ENCODE data around the gene GP1BB. TPM values are rescaled to one million over a fixed set of nuclear protein-coding genes. Genes with fewer than 3 reads are reported as not detected.
"Not testable (repeated sequence)": the region's sequence is repeated elsewhere in the genome, so short reads cannot be mapped to it uniquely, and the experiment has no call there.

GP1BB gene
- total RNA-seq, result not detected in 2 replicates

GRCh38 chr22:19723232-19723982 lies at the start of gene GP1BB:
TSS of gene GP1BB (plus strand) at chr22:19723539. CDS start at chr22:19723570, 31 bp downstream.
- DNase-seq (ENCODE audit: low spot score), result no peak
- no peaks in the 10 kb centered on the region for H3K4me1 Mint-ChIP-seq (ENCODE audit: low read depth)
- intact Hi-C loops (cut with micrococcal nuclease), result loop anchor here (5.0 kb wide), 1 partner anchor 44 kb away; no protein-coding TSS in a partner anchor
- no peaks in the 10 kb centered on the region for H3K36me3 Mint-ChIP-seq (ENCODE audit: low read depth)
- no peaks in the 10 kb centered on the region for H3K9me3 Mint-ChIP-seq
- peaks cover 49% of the 10 kb centered on the region for H3K27me3 Mint-ChIP-seq (ENCODE audit: low read depth)
- peak within 1 kb of the TSS; percentile 8 for H3K4me3 Mint-ChIP-seq (ENCODE audit: low read depth)
- H3K27ac Mint-ChIP-seq, result no peak within 1 kb of the TSS

GRCh38 chr22:19673660-19674059 lies 49.7 kb upstream of the GP1BB start:
- no peaks in the 10 kb centered on the region for H3K36me3 Mint-ChIP-seq (ENCODE audit: low read depth)
- no peak for DNase-seq (ENCODE audit: low spot score)
- H3K9me3 Mint-ChIP-seq, result no peaks in the 10 kb centered on the region
- H3K27ac Mint-ChIP-seq, result no peak overlapping the region
- H3K4me1 Mint-ChIP-seq (ENCODE audit: low read depth), result no peaks in the 10 kb centered on the region
- no peak overlapping the region for H3K4me3 Mint-ChIP-seq (ENCODE audit: low read depth)
- intact Hi-C loops (cut with micrococcal nuclease), result no loop called here
- peaks cover 5% of the 10 kb centered on the region for H3K27me3 Mint-ChIP-seq (ENCODE audit: low read depth)

- no peak overlapping the region for H3K4me3 Mint-ChIP-seq (ENCODE audit: low read depth)
- intact Hi-C loops (cut with micrococcal nuclease), result no loop called here
- H3K4me1 Mint-ChIP-seq (ENCODE audit: low read depth), result no peaks in the 10 kb centered on the region
- peaks cover 5% of the 10 kb centered on the region for H3K27me3 Mint-ChIP-seq (ENCODE audit: low read depth)
- no peaks in the 10 kb centered on the region for H3K36me3 Mint-ChIP-seq (ENCODE audit: low read depth)
- no peak overlapping the region for H3K27ac Mint-ChIP-seq
- no peak for DNase-seq (ENCODE audit: low spot score)
- no peaks in the 10 kb centered on the region for H3K9me3 Mint-ChIP-seq
These were observed 49.0 kb upstream of the GP1BB start for GRCh38 chr22:19674129-19674928.

DNA sequence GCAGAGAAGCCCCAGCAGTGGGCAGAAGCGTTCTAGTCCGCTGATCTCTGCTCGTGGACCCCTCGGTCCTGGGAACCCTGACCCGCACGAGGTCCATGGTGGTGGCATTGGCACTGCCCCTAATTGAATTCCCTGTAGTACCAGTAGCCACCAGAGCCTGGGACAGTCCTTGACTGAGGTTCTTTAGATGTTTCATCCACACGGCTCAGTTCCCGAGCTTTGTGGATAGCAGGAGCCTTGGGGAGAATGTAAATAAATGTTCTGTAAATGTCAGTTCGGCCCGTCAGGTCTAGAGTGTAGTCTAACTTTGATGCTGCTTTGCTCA lies 48.4 kb upstream of the GP1BB start:
- Mint-ChIP-seq H3K4me1 (ENCODE audit: low read depth) (no peaks in the 10 kb centered on the region), H3K4me3 (ENCODE audit: low read depth) (no peak overlapping the region), H3K27me3 (ENCODE audit: low read depth) (peaks cover 5% of the 10 kb centered on the region), H3K27ac (no peak overlapping the region), H3K36me3 (ENCODE audit: low read depth) (no peaks in the 10 kb centered on the region), H3K9me3 (no peaks in the 10 kb centered on the region)
- DNase-seq (ENCODE audit: low spot score), result no peak
- intact Hi-C loops (cut with micrococcal nuclease), result no loop called here

DNA sequence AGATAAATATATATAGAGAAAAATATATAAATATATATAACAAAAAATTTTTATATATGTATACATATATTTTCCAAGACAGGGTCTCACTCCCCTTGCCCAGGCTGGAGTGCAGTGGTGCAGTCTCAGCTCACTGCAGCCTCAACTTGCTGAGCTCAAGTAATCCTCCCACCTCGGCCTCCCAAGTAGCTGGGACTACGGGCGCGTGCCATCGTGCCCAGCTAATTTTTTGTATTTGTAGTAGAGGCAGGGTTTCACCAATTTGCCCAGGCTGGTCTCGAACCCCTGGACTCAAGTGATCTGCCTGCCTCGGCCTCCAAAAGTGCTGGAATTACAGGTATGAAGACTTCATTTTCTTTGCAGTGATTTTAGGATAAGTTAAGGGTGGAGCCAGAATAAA lies 47.9 kb upstream of the GP1BB start:
- no peak overlapping the region for H3K27ac Mint-ChIP-seq
- intact Hi-C loops (cut with micrococcal nuclease), result no loop called here
- DNase-seq (ENCODE audit: low spot score), result no peak
- H3K4me1 Mint-ChIP-seq (ENCODE audit: low read depth), result no peaks in the 10 kb centered on the region
- peaks cover 5% of the 10 kb centered on the region for H3K27me3 Mint-ChIP-seq (ENCODE audit: low read depth)
- no peaks in the 10 kb centered on the region for H3K36me3 Mint-ChIP-seq (ENCODE audit: low read depth)
- H3K4me3 Mint-ChIP-seq (ENCODE audit: low read depth), result no peak overlapping the region
- H3K9me3 Mint-ChIP-seq, result no peaks in the 10 kb centered on the region

DNA sequence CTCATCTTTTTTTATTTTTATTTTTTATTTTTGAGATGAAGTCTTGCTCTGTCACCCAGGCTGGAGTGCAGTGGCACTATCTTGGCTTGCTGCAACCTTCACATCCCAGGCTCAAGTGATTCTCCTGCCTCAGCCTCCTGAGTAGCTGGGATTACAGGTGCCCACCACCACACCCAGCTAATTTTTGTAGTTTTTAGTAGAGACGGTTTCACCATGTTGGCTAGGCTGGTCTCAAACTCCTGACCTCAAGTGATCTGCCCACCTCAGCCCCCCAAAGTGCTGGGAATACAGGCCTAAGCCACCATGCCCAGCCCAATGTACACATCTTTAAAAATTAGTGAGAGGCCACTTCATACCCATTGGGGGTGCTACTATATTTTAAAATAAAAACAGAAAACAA lies 46.9 kb upstream of the GP1BB start:
- H3K36me3 Mint-ChIP-seq (ENCODE audit: low read depth); intact Hi-C loops (cut with micrococcal nuclease); H3K4me1 Mint-ChIP-seq (ENCODE audit: low read depth); H3K27ac Mint-ChIP-seq; H3K9me3 Mint-ChIP-seq; H3K4me3 Mint-ChIP-seq (ENCODE audit: low read depth); DNase-seq (ENCODE audit: low spot score); H3K27me3 Mint-ChIP-seq (ENCODE audit: low read depth): not testable (repeated sequence)

GRCh38 chr22:19678949-19679521 lies 44.3 kb upstream of the GP1BB start:
- no peaks in the 10 kb centered on the region for H3K36me3 Mint-ChIP-seq (ENCODE audit: low read depth)
- no peak overlapping the region for H3K27ac Mint-ChIP-seq
- no peak overlapping the region for H3K4me3 Mint-ChIP-seq (ENCODE audit: low read depth)
- H3K9me3 Mint-ChIP-seq, result no peaks in the 10 kb centered on the region
- peaks cover 17% of the 10 kb centered on the region for H3K27me3 Mint-ChIP-seq (ENCODE audit: low read depth)
- H3K4me1 Mint-ChIP-seq (ENCODE audit: low read depth), result no peaks in the 10 kb centered on the region
- intact Hi-C loops (cut with micrococcal nuclease), result no loop called here
- no peak for DNase-seq (ENCODE audit: low spot score)

- Mint-ChIP-seq H3K4me3 (ENCODE audit: low read depth) (no peak overlapping the region), H3K4me1 (ENCODE audit: low read depth) (no peaks in the 10 kb centered on the region), H3K9me3 (no peaks in the 10 kb centered on the region), H3K36me3 (ENCODE audit: low read depth) (no peaks in the 10 kb centered on the region), H3K27me3 (ENCODE audit: low read depth) (peaks cover 20% of the 10 kb centered on the region), H3K27ac (no peak overlapping the region)
- intact Hi-C loops (cut with micrococcal nuclease), result no loop called here
- no peak for DNase-seq (ENCODE audit: low spot score)
These were observed 43.7 kb upstream of the GP1BB start for GRCh38 chr22:19679522-19680101.

GRCh38 chr22:19680287-19680881 lies 43.0 kb upstream of the GP1BB start:
- Mint-ChIP-seq H3K4me1 (ENCODE audit: low read depth) (no peaks in the 10 kb centered on the region), H3K9me3 (no peaks in the 10 kb centered on the region), H3K36me3 (ENCODE audit: low read depth) (no peaks in the 10 kb centered on the region), H3K4me3 (ENCODE audit: low read depth) (no peak overlapping the region), H3K27ac (no peak overlapping the region), H3K27me3 (ENCODE audit: low read depth) (peaks cover 16% of the 10 kb centered on the region)
- no peak for DNase-seq (ENCODE audit: low spot score)
- intact Hi-C loops (cut with micrococcal nuclease), result no loop called here

GRCh38 chr22:19680911-19681862 lies 42.2 kb upstream of the GP1BB start:
- Mint-ChIP-seq H3K4me1 (ENCODE audit: low read depth) (no peaks in the 10 kb centered on the region), H3K27me3 (ENCODE audit: low read depth) (peaks cover 18% of the 10 kb centered on the region), H3K27ac (no peak overlapping the region), H3K36me3 (ENCODE audit: low read depth) (no peaks in the 10 kb centered on the region), H3K9me3 (no peaks in the 10 kb centered on the region), H3K4me3 (ENCODE audit: low read depth) (no peak overlapping the region)
- intact Hi-C loops (cut with micrococcal nuclease), result no loop called here
- DNase-seq (ENCODE audit: low spot score), result no peak

DNA sequence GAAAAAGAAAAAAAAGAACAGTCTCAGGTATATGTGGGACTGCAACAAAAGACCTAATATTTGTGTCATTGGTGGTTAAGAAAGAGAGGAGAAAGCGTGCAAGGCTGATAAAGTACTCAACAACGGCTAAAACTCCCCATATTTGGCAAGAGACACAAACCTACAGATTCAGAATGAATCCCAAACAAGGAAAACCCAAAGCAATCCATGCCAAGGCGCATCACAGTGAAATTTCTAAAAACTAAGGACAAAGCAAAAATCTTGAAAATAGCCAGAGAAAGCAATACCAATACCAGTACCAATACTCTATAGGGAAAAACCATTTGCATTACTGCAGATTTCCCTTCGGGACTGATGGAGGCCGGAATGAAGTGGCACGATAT lies 41.5 kb upstream of the GP1BB start:
- no peak for DNase-seq (ENCODE audit: low spot score)
- Mint-ChIP-seq H3K9me3 (no peaks in the 10 kb centered on the region), H3K27ac (no peak overlapping the region), H3K36me3 (ENCODE audit: low read depth) (no peaks in the 10 kb centered on the region), H3K4me3 (ENCODE audit: low read depth) (no peak overlapping the region), H3K27me3 (ENCODE audit: low read depth) (peaks cover 20% of the 10 kb centered on the region), H3K4me1 (ENCODE audit: low read depth) (no peaks in the 10 kb centered on the region)
- intact Hi-C loops (cut with micrococcal nuclease), result no loop called here

DNA sequence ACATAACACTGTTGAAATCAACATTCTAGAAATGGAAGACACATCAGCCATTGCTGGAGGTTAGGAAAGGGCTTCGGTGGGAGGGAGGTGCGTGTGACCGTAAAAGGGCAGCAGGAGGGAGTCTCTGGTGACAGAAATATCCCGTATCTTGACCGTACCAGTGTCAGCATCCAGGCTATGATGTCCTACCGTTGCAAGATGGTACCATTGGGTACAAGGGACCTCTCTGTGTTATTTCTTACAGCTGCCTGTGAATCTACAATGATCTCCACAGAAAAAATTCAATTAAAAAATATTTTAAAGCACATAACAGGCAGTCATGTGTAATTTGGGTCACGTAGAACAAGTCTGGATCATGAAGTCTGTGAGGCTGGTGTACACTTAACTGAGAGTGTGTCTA lies 36.4 kb upstream of the GP1BB start:
- Mint-ChIP-seq H3K27ac (no peak overlapping the region), H3K36me3 (ENCODE audit: low read depth) (no peaks in the 10 kb centered on the region), H3K9me3 (no peaks in the 10 kb centered on the region), H3K4me3 (ENCODE audit: low read depth) (no peak overlapping the region), H3K27me3 (ENCODE audit: low read depth) (peaks cover 16% of the 10 kb centered on the region), H3K4me1 (ENCODE audit: low read depth) (no peaks in the 10 kb centered on the region)
- no peak for DNase-seq (ENCODE audit: low spot score)
- intact Hi-C loops (cut with micrococcal nuclease), result no loop called here
